GM19395 (cell line): Measurements from ENCODE around the gene PROP1.
"Not testable (repeated sequence)": the region's sequence is repeated elsewhere in the genome, so short reads cannot be mapped to it uniquely, and the experiment has no call there.

Experiments used
- ATAC-seq: cut with Tn5 transposase; IDR thresholded peaks from one replicate; pipeline ENCODE4 v1.9.1; 2021; ENCODE audit warnings: mild to moderate bottlenecking, moderate library complexity; ENCODE audit not compliant: unreplicated experiment

Gene PROP1

GRCh38 chr5:177982956-177983355, 13.1 kb downstream of the PROP1 start:
- no peak for ATAC-seq

- ATAC-seq, result no peak
Measured at GRCh38 chr5:177982072-177982727, 13.8 kb downstream of the PROP1 start.

GRCh38 chr5:177981296-177982071, 14.6 kb downstream of the PROP1 start:
- no peak for ATAC-seq

- no peak for ATAC-seq
Measured at GRCh38 chr5:177980743-177981151, 15.3 kb downstream of the PROP1 start.

- ATAC-seq, result not testable (repeated sequence)
Measured at GRCh38 chr5:177977600-177977999, 18.4 kb downstream of the PROP1 start.

GRCh38 chr5:177973066-177973635, 22.9 kb downstream of the PROP1 start:
- ATAC-seq, result no peak

- no peak for ATAC-seq
Measured at GRCh38 chr5:177972613-177973012, 23.4 kb downstream of the PROP1 start.

GRCh38 chr5:177972014-177972413, 24.0 kb downstream of the PROP1 start:
- not testable (repeated sequence) for ATAC-seq

GRCh38 chr5:177968661-177969211, 27.3 kb downstream of the PROP1 start:
- no peak for ATAC-seq

GRCh38 chr5:177967221-177967887, 28.7 kb downstream of the PROP1 start:
- no peak for ATAC-seq

GRCh38 chr5:177966839-177967166, 29.2 kb downstream of the PROP1 start:
- ATAC-seq, result no peak

GRCh38 chr5:177966009-177966838, 29.8 kb downstream of the PROP1 start:
- no peak for ATAC-seq

GRCh38 chr5:177964471-177964870, 31.6 kb downstream of the PROP1 start:
- ATAC-seq, result no peak

GRCh38 chr5:177963966-177964365, 32.1 kb downstream of the PROP1 start:
- no peak for ATAC-seq

GRCh38 chr5:177959315-177959714, 36.7 kb downstream of the PROP1 start:
- no peak for ATAC-seq

- ATAC-seq, result no peak
Measured at GRCh38 chr5:177958696-177959095, 37.3 kb downstream of the PROP1 start.

GRCh38 chr5:177957241-177957640, 38.8 kb downstream of the PROP1 start:
- ATAC-seq, result no peak

- ATAC-seq, result not testable (repeated sequence)
Measured at GRCh38 chr5:177953101-177953500, 42.9 kb downstream of the PROP1 start.

- not testable (repeated sequence) for ATAC-seq
Measured at GRCh38 chr5:177949656-177950055, 46.4 kb downstream of the PROP1 start.

GRCh38 chr5:177949065-177949464, 47.0 kb downstream of the PROP1 start:
- ATAC-seq, result peak; percentile 79
